KMS-11 (cell line): Measurements from ENCODE around the gene TRAF6.

Experiments
- H2AFZ ChIP-seq: fragments of 200-600 bp; sonication (generic); 2 replicates; pipeline ENCODE4 v1.6.1; 2016; ENCODE audit warnings: antibody characterized with exemption, mixed run types, low read depth
- H3K27ac ChIP-seq: fragments of 200-600 bp; sonication (generic); 2 replicates; pipeline ENCODE4 v1.6.1; 2016; ENCODE audit warnings: mild to moderate bottlenecking, mixed run types
- H3K27me3 ChIP-seq: fragments of 200-600 bp; sonication (generic); 2 replicates; pipeline ENCODE4 v1.6.1; 2017; ENCODE audit warnings: mild to moderate bottlenecking, low read depth, mixed run types, moderate library complexity; ENCODE audit not compliant: insufficient read depth
- H3K36me3 ChIP-seq: fragments of 200-600 bp; sonication (generic); 2 replicates; pipeline ENCODE4 v1.6.1; 2017; ENCODE audit warnings: mild to moderate bottlenecking, mixed run types; ENCODE audit not compliant: insufficient read depth
- H3K4me1 ChIP-seq: fragments of 200-600 bp; sonication (generic); 2 replicates; pipeline ENCODE4 v1.6.1; 2016; ENCODE audit warnings: mild to moderate bottlenecking, low read depth, mixed run types; ENCODE audit not compliant: poor library complexity, severe bottlenecking
- H3K4me2 ChIP-seq: fragments of 200-600 bp; sonication (generic); 2 replicates; pipeline ENCODE4 v1.7.0; 2016; ENCODE audit warnings: mild to moderate bottlenecking, mixed run types
- H3K4me3 ChIP-seq: fragments of 200-600 bp; sonication (generic); IDR thresholded peaks from 2 replicates; pipeline ENCODE4 v1.6.1; 2017; ENCODE audit warnings: low read depth, low read length, mixed read lengths; ENCODE audit not compliant: insufficient read depth
- H3K79me2 ChIP-seq: fragments of 200-600 bp; sonication (generic); 2 replicates; pipeline ENCODE4 v1.6.1; 2016; ENCODE audit warnings: low read depth, mixed run types; ENCODE audit not compliant: insufficient read depth
- H3K9ac ChIP-seq: fragments of 200-600 bp; sonication (generic); 2 replicates; pipeline ENCODE4 v1.6.1; 2016; ENCODE audit warnings: mild to moderate bottlenecking, mixed run types
- H4K20me1 ChIP-seq: fragments of 200-600 bp; sonication (generic); 2 replicates; pipeline ENCODE4 v1.6.1; 2016; ENCODE audit warnings: mild to moderate bottlenecking, mixed run types; ENCODE audit not compliant: insufficient read depth
- TF ChIP-seq, protein P1 (sequence below): fragments of 200-600 bp; sonication (generic); conservative IDR thresholded peaks from 2 replicates; pipeline ENCODE4 v1.6.1; 2017; ENCODE audit warnings: low read depth, mild to moderate bottlenecking, antibody characterized with exemption, low read length, moderate library complexity, mixed read lengths

The TRAF6 gene

DNA sequence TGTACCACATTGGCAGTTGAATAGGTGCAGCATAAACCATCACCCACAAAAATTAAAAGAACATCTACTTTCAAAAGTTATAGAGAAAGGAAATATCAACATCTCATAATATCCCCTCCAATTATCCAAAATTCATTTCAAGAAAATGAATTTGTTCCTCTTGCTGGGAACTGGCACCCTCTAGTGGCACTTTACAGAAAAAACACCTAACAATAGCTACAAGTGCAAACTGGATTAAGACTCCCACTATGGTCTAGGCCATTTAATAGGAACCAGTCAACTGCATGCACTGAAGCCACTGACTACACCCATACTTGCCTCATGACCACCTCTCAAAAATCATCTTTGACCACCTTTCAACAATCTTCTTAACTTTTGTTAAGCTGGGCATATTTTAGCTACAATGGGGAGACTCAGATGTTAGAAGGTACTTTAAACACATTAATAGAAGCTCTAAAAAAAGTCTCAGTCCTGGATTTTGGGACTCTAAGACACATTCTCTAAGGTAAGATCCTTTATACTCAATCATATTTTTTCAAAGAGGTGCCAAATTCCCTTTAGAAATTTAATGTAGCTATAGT is 17.3 kb downstream of the TRAF6 start:
- Histone ChIP-seq H3K27me3 (no peaks in the 10 kb centered on the region), H4K20me1 (no peaks in the 10 kb centered on the region), H3K27ac (no peak overlapping the region), H3K4me1 (no peaks in the 10 kb centered on the region), H3K4me2 (no peak overlapping the region), H3K4me3 (no peak overlapping the region), H3K36me3 (no peaks in the 10 kb centered on the region), H2AFZ (no peak overlapping the region), H3K9ac (no peak overlapping the region), H3K79me2 (no peaks in the 10 kb centered on the region)
- TF ChIP-seq, protein P1, sequence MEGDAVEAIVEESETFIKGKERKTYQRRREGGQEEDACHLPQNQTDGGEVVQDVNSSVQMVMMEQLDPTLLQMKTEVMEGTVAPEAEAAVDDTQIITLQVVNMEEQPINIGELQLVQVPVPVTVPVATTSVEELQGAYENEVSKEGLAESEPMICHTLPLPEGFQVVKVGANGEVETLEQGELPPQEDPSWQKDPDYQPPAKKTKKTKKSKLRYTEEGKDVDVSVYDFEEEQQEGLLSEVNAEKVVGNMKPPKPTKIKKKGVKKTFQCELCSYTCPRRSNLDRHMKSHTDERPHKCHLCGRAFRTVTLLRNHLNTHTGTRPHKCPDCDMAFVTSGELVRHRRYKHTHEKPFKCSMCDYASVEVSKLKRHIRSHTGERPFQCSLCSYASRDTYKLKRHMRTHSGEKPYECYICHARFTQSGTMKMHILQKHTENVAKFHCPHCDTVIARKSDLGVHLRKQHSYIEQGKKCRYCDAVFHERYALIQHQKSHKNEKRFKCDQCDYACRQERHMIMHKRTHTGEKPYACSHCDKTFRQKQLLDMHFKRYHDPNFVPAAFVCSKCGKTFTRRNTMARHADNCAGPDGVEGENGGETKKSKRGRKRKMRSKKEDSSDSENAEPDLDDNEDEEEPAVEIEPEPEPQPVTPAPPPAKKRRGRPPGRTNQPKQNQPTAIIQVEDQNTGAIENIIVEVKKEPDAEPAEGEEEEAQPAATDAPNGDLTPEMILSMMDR: peak; percentile 92

- Histone ChIP-seq H3K36me3 (no peaks in the 10 kb centered on the region), H4K20me1 (no peaks in the 10 kb centered on the region), H3K4me3 (no peak overlapping the region), H2AFZ (no peak overlapping the region), H3K79me2 (no peaks in the 10 kb centered on the region), H3K27me3 (no peaks in the 10 kb centered on the region), H3K27ac (no peak overlapping the region), H3K9ac (no peak overlapping the region), H3K4me2 (no peak overlapping the region), H3K4me1 (no peaks in the 10 kb centered on the region)
- TF ChIP-seq, protein P1: no peak
Observed at GRCh38 chr11:36490026-36490806, 19.9 kb downstream of the TRAF6 start.

GRCh38 chr11:36488096-36488495 is 22.0 kb downstream of the TRAF6 start:
- H3K4me2 ChIP-seq: no peak overlapping the region

DNA sequence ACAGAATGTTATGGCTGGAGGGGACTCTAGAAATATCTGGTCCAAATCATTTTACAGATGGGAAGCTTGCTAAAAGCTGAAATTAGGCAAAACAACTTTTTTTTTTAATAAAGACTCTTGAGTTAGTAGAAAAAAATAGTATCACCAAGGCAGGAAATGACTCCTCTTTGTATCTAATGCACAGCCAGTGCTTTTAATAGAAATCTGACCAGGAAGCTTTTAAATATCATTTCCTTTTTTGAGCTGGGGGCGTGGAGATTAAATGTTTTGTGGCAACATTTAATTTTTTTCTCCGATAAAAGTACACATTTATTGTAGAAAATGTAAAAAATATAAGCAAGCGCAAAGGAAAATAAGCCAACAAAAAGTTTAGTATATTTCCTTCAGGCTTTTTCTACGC is 22.5 kb downstream of the TRAF6 start:
- H3K36me3 ChIP-seq: no peaks in the 10 kb centered on the region
- no peak overlapping the region for H3K4me2 ChIP-seq
- no peak overlapping the region for H3K4me3 ChIP-seq
- TF ChIP-seq, protein P1: no peak
- H3K27ac ChIP-seq: no peak overlapping the region
- no peaks in the 10 kb centered on the region for H3K4me1 ChIP-seq
- H3K79me2 ChIP-seq: no peaks in the 10 kb centered on the region
- no peak overlapping the region for H2AFZ ChIP-seq
- no peak overlapping the region for H3K9ac ChIP-seq
- H4K20me1 ChIP-seq: no peaks in the 10 kb centered on the region
- no peaks in the 10 kb centered on the region for H3K27me3 ChIP-seq

More at GRCh38 chr11:36488096-36488495, 22.0 kb downstream of the TRAF6 start:
- Histone ChIP-seq H2AFZ (no peak overlapping the region), H3K9ac (no peak overlapping the region), H4K20me1 (no peaks in the 10 kb centered on the region), H3K36me3 (no peaks in the 10 kb centered on the region), H3K4me1 (no peaks in the 10 kb centered on the region), H3K27ac (no peak overlapping the region), H3K4me3 (no peak overlapping the region), H3K79me2 (no peaks in the 10 kb centered on the region), H3K27me3 (no peaks in the 10 kb centered on the region)
- TF ChIP-seq, protein P1: no peak
